H1 (cell line): ENCODE data around the gene SLC39A7.

ENCODE experiments used
- ATF3 ChIP-seq: IDR thresholded peaks from 2 replicates; pipeline ENCODE4 v1.6.1; 2011; ENCODE audit warnings: low read depth, mild to moderate bottlenecking, low read length; ENCODE audit not compliant: insufficient read depth
- CTCF ChIP-seq, 3 experiments: IDR thresholded peaks; 1 replicate in 2 of 3; 2 replicates in 1 of 3; pipeline versions ENCODE4 v1.5.1 to v1.6.1; 2011; ENCODE audit warnings: low read length in 3 of 3, mild to moderate bottlenecking in 3 of 3, inconsistent platforms in 2 of 3, low read depth in 1 of 3, moderate library complexity in 1 of 3; ENCODE audit not compliant: insufficient read depth in 1 of 3; ENCODE audit errors: control extremely low read depth in 1 of 3
- EGR1 ChIP-seq: IDR thresholded peaks from 2 replicates; pipeline ENCODE4 v1.6.1; 2011; ENCODE audit warnings: low read depth, low read length, borderline replicate concordance
- GTF2F1 ChIP-seq: IDR thresholded peaks from 2 replicates; pipeline ENCODE4 v1.6.1; 2012; ENCODE audit warnings: low read depth, low read length, improper control_type of control experiment, borderline replicate concordance
- JUND ChIP-seq: IDR thresholded peaks from 2 replicates; pipeline ENCODE4 v1.6.1; 2011; ENCODE audit warnings: mild to moderate bottlenecking, improper control_type of control experiment, low read length
- POLR2A ChIP-seq, 2 experiments: IDR thresholded peaks; 1 replicate in 1 of 2; 2 replicates in 1 of 2; pipeline ENCODE4 v1.6.1; 2011; ENCODE audit warnings: low read depth in 2 of 2, low read length in 2 of 2, mild to moderate bottlenecking in 2 of 2; ENCODE audit errors: control extremely low read depth in 1 of 2
- RAD21 ChIP-seq, 2 experiments: IDR thresholded peaks in 1 of 2; conservative IDR thresholded peaks in 1 of 2; 2 replicates each; pipeline ENCODE4 v1.6.1; 2011; ENCODE audit warnings: low read depth in 2 of 2, low read length in 2 of 2, improper control_type of control experiment in 1 of 2, inconsistent platforms in 1 of 2, mild to moderate bottlenecking in 1 of 2, moderate library complexity in 1 of 2

GRCh38 chr6:33160728-33161344 is 39.8 kb upstream of the SLC39A7 start:
- TF ChIP-seq EGR1 = no peak
- no peak for TF ChIP-seq CTCF (IDR thresholded peaks at IDR 0.05; ENCODE audit: control extremely low read depth in 1 of 3, insufficient read depth in 1 of 3, low read depth in 1 of 3, low read length in 3 of 3)
- no peak for TF ChIP-seq JUND
- TF ChIP-seq RAD21 (IDR thresholded peaks at IDR 0.05 in 1 of 2, conservative IDR thresholded peaks at IDR 0.05 in 1 of 2; ENCODE audit: low read depth in 2 of 2, low read length in 2 of 2) = no peak
- no peak for TF ChIP-seq POLR2A (IDR thresholded peaks at IDR 0.05; ENCODE audit: control extremely low read depth in 1 of 2, low read depth in 2 of 2, low read length in 2 of 2)
- TF ChIP-seq ATF3 = no peak
- no peak for TF ChIP-seq GTF2F1
